Naive thymus-derived CD8-positive, alpha-beta T cell (primary cell): ENCODE data around the gene SP140. TPM values are rescaled to one million over a fixed set of nuclear protein-coding genes. Genes with fewer than 3 reads are reported as not detected.
A peak's percentile ranks its signal among the peaks of the same experiment; 100 is the strongest.

Experiments
- ATAC-seq, 2 donors: fragments of 150-1000 bp; cut with Tn5 transposase in 1 of 2; sonication (Bioruptor Pico), chemical (Tn5 transposase) in 1 of 2; 1 replicate in 1 of 2; 2 replicates in 1 of 2; pipeline ENCODE4 v1.10.0; 2021; ENCODE audit warnings: mild to moderate bottlenecking in 2 of 2, moderate library complexity in 2 of 2
- POLR2A ChIA-PET: fragments of 350-600 bp; sonication (Branson Sonifier 250); formaldehyde crosslinking; loops from one replicate; lab custom pipeline; 2021; ENCODE audit warnings: antibody characterized with exemption; lab: Charles Lee
- DNase-seq, 10 donors: peaks; one replicate each; pipeline versions ENCODE4 v3.0.0 to v3.0.0-alpha.2; 2020 to 2022
- H3K27ac Mint-ChIP-seq, 10 donors: one replicate each; pipeline ENCODE4 v1.8.0; 2020 to 2022; ENCODE audit warnings: mild to moderate bottlenecking in 10 of 10, mixed read lengths in 10 of 10, moderate library complexity in 4 of 10, inconsistent platforms in 1 of 10
- H3K27me3 Mint-ChIP-seq, 5 donors: one replicate each; pipeline ENCODE4 v1.8.0; 2021 to 2022; ENCODE audit warnings: mixed read lengths in 5 of 5
- H3K36me3 Mint-ChIP-seq, 3 donors: one replicate each; pipeline ENCODE4 v1.8.0; 2020 to 2022; ENCODE audit warnings: mixed read lengths in 3 of 3, mild to moderate bottlenecking in 2 of 3, inconsistent platforms in 1 of 3
- H3K4me1 Mint-ChIP-seq, 4 donors: one replicate each; pipeline ENCODE4 v1.8.0; 2021 to 2022; ENCODE audit warnings: mixed read lengths in 4 of 4
- H3K4me3 Mint-ChIP-seq, 10 donors: one replicate each; pipeline ENCODE4 v1.8.0; 2020 to 2022; ENCODE audit warnings: mild to moderate bottlenecking in 10 of 10, mixed read lengths in 10 of 10, moderate library complexity in 6 of 10, inconsistent platforms in 1 of 10
- H3K9me3 Mint-ChIP-seq, 9 donors: one replicate each; pipeline ENCODE4 v1.8.0; 2020 to 2022; ENCODE audit warnings: mixed read lengths in 9 of 9, mild to moderate bottlenecking in 3 of 9, inconsistent platforms in 1 of 9, moderate library complexity in 1 of 9
- polyA plus RNA-seq, 3 donors: library from polyadenylated mRNA; unstranded; fragments of 300-500 nt; fragmentation: Illumina TruSeq; gene quantifications; one replicate each; pipeline ENCODE4 v1.2.3, GENCODE V29; 2021
- total RNA-seq, 8 experiments: library from RNA in 2 of 8; stranded (reverse) in 2 of 8; gene quantifications; one replicate each; pipeline ENCODE4 v1.2.3 and lab custom pipeline; 2021 to 2026

Gene SP140
- total RNA-seq (10 to 100 TPM; 23.1 to 27.5 TPM), polyA plus RNA-seq (10 to 100 TPM in 2 of 3 donors, 1 to 10 TPM in 1; 7.5 to 14.8 (median 10.4) TPM), total RNA-seq (lab: John Stamatoyannopoulos, UW) (20.7 to 51.7 (median 24.3) reads per million in 6 experiments)

GRCh38 chr2:230225486-230225885 is at the start of gene SP140:
SP140 (plus strand) TSS chr2:230225736; CDS start chr2:230225845, 109 bp downstream.
- POLR2A ChIA-PET: interaction anchor here (0.8 to 1.0 kb wide), 3 partner anchors 18 to 185 kb away, joined by 3 read pairs; no protein-coding TSS in a partner anchor
- DNase-seq (peak; percentile 25 to 83 (median 66)), ATAC-seq (peak; percentile 87 to 92)
- H3K27ac Mint-ChIP-seq: peak within 1 kb of the TSS; percentile 91 to 99 (median 96)
- H3K4me3 Mint-ChIP-seq: peak within 1 kb of the TSS; percentile 75 to 96 (median 86)
- H3K36me3 Mint-ChIP-seq: peaks cover 6 to 12% (median 8%) of the 10 kb centered on the region in 3 donors
- H3K9me3 Mint-ChIP-seq: peaks cover 0 to 13% (median 3%) of the 10 kb centered on the region in 9 donors
- H3K27me3 Mint-ChIP-seq: no peaks in the 10 kb centered on the region
- H3K4me1 Mint-ChIP-seq: peaks cover 20 to 87% (median 46%) of the 10 kb centered on the region in 4 donors

GRCh38 chr2:230176996-230177395 is 48.5 kb upstream of the SP140 start:
- Mint-ChIP-seq H3K27ac (peak overlapping the region in 9 of 10 donors; percentile 21 to 90 (median 54)), H3K4me3 (no peak overlapping the region), H3K4me1 (peaks cover 0 to 10% (median 3%) of the 10 kb centered on the region in 4 donors), H3K27me3 (no peaks in the 10 kb centered on the region), H3K9me3 (no peaks in the 10 kb centered on the region), H3K36me3 (peaks cover 6 to 99% (median 65%) of the 10 kb centered on the region in 3 donors)
- no peak for DNase-seq
- POLR2A ChIA-PET: no interaction called here
- no peak for ATAC-seq

DNA sequence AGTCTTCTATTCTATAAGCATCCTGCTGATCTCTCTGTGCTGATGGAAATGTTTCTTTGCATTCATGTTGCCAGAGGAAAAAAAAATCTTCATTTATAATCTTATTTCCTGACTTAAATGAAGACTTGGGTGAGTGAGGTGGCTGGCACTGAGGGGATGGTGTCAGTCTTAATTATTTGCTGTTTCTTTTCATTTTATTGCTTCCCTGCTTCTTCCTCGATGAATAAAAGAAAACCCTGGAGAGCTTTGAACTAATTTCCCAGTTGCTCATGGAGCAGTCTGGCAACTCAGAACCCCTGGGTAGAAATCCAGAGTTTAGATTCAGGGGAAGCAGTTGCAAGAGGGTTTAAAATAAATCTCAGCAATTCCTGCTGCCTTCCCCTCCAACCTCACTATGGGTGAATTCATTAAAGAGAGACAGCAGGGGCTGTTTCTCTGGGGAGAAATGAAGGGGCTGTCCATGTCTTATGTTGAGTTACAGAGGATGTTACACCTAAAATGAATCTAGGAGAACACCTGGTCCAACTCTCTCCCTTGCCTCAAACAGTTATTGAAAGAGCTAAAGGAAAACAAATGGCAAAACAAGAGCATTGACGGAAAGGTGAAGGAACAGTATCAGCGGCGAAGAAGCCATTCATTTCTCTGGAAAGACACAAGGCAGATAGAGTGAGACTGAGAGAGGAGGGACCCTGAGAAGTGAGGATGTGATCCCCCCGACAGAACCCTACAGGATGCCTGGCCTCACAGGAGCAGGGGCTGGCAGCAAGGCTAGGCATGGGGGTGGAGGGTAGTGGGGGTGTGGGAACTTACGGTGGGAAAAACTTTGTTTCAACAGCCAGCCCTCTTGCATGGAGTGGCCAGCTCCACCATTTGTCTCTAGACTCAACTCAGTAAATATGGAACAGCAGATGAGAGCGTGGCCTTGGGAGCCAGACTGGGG is 46.7 kb upstream of the SP140 start:
- DNase-seq: no peak
- Mint-ChIP-seq H3K9me3 (no peaks in the 10 kb centered on the region), H3K36me3 (peaks cover 19 to 100% (median 71%) of the 10 kb centered on the region in 3 donors), H3K4me3 (no peak overlapping the region), H3K27ac (peak overlapping the region; percentile 4 to 90 (median 48)), H3K27me3 (no peaks in the 10 kb centered on the region), H3K4me1 (peaks cover 0 to 10% (median 3%) of the 10 kb centered on the region in 4 donors)
- POLR2A ChIA-PET: no interaction called here
- ATAC-seq: no peak

- DNase-seq (no peak), ATAC-seq (no peak)
- no peaks in the 10 kb centered on the region for H3K27me3 Mint-ChIP-seq
- no peaks in the 10 kb centered on the region for H3K9me3 Mint-ChIP-seq
- POLR2A ChIA-PET: interaction anchor here (0.7 kb wide), 1 partner anchor 580 kb away, joined by 3 read pairs; no protein-coding TSS in a partner anchor
- H3K4me3 Mint-ChIP-seq: no peak overlapping the region
- peaks cover 0 to 10% (median 3%) of the 10 kb centered on the region in 4 donors for H3K4me1 Mint-ChIP-seq
- peak overlapping the region in 6 of 10 donors; percentile 7 to 75 (median 60) for H3K27ac Mint-ChIP-seq
- H3K36me3 Mint-ChIP-seq: peaks cover 22 to 100% (median 75%) of the 10 kb centered on the region in 3 donors
These were observed 45.6 kb upstream of the SP140 start for GRCh38 chr2:230179907-230180306.

GRCh38 chr2:230181195-230181594 is 44.3 kb upstream of the SP140 start:
- peak overlapping the region in 4 of 10 donors; percentile 3 to 73 (median 30) for H3K27ac Mint-ChIP-seq
- peaks cover 0 to 12% (median 9%) of the 10 kb centered on the region in 4 donors for H3K4me1 Mint-ChIP-seq
- no peaks in the 10 kb centered on the region for H3K9me3 Mint-ChIP-seq
- ATAC-seq (no peak), DNase-seq (no peak)
- no peaks in the 10 kb centered on the region for H3K27me3 Mint-ChIP-seq
- H3K36me3 Mint-ChIP-seq: peaks cover 32 to 98% (median 74%) of the 10 kb centered on the region in 3 donors
- POLR2A ChIA-PET: no interaction called here
- no peak overlapping the region for H3K4me3 Mint-ChIP-seq

DNA sequence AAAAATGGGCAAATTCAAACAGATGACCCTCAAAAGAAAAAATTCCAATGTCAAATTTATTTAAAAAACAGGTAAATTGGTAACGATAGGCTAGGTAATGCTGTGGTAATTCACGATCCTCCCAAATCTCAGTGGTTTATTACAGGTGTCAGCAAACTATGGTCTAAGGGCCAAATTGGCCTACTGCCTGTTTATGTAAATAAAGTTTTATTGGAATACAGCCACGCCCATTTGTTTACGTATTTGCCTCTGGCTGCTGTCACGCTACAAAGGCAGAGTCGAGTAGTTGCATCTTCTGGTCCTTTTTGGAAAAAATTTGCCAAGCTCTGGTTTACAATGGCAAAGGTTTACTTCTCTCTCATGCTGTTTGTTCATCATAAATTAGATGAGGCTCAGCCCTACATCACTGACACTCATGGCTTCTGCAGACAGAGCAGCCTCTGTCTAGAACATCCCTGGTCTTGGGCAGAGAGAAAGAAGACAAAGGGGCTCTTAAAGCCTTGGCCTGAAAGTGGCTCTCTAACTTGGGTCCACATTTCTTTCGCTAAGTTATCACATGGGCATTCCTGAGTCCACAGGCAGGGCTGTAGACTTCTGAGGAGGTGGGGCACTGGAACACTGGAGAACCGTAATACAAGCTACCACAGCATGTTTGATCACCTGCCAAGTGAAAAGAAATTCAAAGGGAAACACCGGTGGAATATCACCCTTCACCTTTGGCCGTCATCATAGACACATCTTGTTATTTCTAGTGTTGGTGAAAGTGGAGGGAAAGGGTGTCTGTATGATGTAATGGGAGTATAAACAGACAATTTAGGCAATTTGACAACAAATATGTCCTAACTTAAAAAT is 40.6 kb upstream of the SP140 start:
- H3K9me3 Mint-ChIP-seq: peaks cover 0 to 5% (median 0%) of the 10 kb centered on the region in 9 donors

DNA sequence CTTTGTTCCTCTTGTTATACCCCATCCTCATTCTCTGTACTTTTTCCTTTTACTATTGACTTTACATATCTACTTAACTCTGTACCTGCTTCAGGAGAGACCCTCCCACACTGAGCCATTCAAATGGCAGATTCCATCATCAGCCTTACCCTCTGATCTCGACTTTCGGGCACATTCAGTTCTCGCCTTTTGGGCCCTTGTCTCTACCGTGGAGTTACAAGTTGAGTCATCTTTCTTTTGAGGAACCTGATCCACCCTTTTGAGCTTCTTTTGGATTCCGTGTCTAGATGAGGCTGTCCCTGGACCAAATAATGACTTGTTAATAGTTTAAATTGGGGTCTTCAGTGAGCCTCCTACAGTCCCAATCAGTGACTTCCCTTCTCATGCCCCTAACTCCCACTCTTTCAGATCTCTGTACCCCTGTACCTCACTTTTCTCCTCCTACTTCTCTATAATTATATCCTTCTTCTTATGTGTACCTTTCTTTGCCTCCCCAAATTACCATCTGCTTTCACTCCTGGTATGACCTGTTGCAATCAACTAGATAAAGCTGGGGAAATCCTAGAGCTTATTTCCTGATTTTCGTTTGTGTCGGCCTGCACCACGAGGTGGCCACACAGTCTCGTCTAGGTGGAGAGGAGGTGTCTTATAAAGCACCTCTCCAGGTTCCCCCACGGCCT is 23.0 kb upstream of the SP140 start:
- peaks cover 31 to 85% (median 84%) of the 10 kb centered on the region in 3 donors for H3K36me3 Mint-ChIP-seq
- H3K27ac Mint-ChIP-seq: peak overlapping the region in 9 of 10 donors; percentile 1 to 84 (median 43)
- POLR2A ChIA-PET: no interaction called here
- H3K4me3 Mint-ChIP-seq: peak overlapping the region in 2 of 10 donors; percentile 5 to 24
- DNase-seq (no peak), ATAC-seq (no peak)
- H3K4me1 Mint-ChIP-seq: peaks cover 13 to 36% (median 15%) of the 10 kb centered on the region in 4 donors
- H3K27me3 Mint-ChIP-seq: no peaks in the 10 kb centered on the region
- H3K9me3 Mint-ChIP-seq: peaks cover 0 to 4% (median 0%) of the 10 kb centered on the region in 9 donors

More for the DNA sequence above, 40.6 kb upstream of the SP140 start:
- POLR2A ChIA-PET: no interaction called here
- DNase-seq: no peak
- no peak for ATAC-seq
- H3K4me3 Mint-ChIP-seq: no peak overlapping the region
- peaks cover 28 to 77% (median 67%) of the 10 kb centered on the region in 3 donors for H3K36me3 Mint-ChIP-seq
- no peaks in the 10 kb centered on the region for H3K27me3 Mint-ChIP-seq
- H3K27ac Mint-ChIP-seq: peak overlapping the region in 9 of 10 donors; percentile 8 to 65 (median 42)
- H3K4me1 Mint-ChIP-seq: peaks cover 1 to 11% (median 8%) of the 10 kb centered on the region in 4 donors

- peaks cover 31 to 79% (median 78%) of the 10 kb centered on the region in 3 donors for H3K36me3 Mint-ChIP-seq
- peak overlapping the region in 7 of 10 donors; percentile 1 to 84 (median 50) for H3K27ac Mint-ChIP-seq
- no peak for DNase-seq
- H3K4me3 Mint-ChIP-seq: peak overlapping the region in 1 of 10 donors; percentile 5
- POLR2A ChIA-PET: no interaction called here
- no peak for ATAC-seq
- H3K27me3 Mint-ChIP-seq: no peaks in the 10 kb centered on the region
- H3K4me1 Mint-ChIP-seq: peaks cover 13 to 36% (median 15%) of the 10 kb centered on the region in 4 donors
- no peaks in the 10 kb centered on the region for H3K9me3 Mint-ChIP-seq
These were observed 22.3 kb upstream of the SP140 start for GRCh38 chr2:230203110-230203676.

GRCh38 chr2:230205034-230205433 is 20.5 kb upstream of the SP140 start:
- no peaks in the 10 kb centered on the region for H3K27me3 Mint-ChIP-seq
- H3K9me3 Mint-ChIP-seq: no peaks in the 10 kb centered on the region
- ATAC-seq: peak in 1 of 2 donors; percentile 46
- POLR2A ChIA-PET: no interaction called here
- no peak for DNase-seq
- H3K36me3 Mint-ChIP-seq: peaks cover 31 to 62% (median 61%) of the 10 kb centered on the region in 3 donors
- H3K4me1 Mint-ChIP-seq: peaks cover 13 to 36% (median 15%) of the 10 kb centered on the region in 4 donors
- peak overlapping the region in 8 of 10 donors; percentile 6 to 83 (median 41) for H3K27ac Mint-ChIP-seq
- peak overlapping the region in 1 of 10 donors; percentile 40 for H3K4me3 Mint-ChIP-seq

DNA sequence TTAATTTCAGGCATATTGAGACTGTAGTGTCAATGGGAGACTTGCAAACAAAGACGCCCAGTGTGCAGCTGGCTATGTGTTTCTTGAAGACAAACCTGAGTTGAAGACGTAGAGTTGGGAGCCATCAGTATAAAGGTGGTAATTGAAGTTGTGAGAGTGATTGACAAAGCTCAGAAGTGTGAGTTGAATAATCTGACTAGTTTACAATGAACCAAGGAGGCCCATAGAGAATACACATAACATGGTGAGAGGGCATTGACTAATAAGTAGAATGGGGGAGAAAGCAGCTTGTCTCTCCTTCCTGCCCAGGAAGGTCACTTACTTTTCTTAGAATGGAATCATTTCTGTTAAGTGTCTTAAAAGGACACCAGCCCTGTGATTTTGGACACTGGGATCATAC is 19.8 kb upstream of the SP140 start:
- ATAC-seq (no peak), DNase-seq (no peak)
- POLR2A ChIA-PET: no interaction called here
- Mint-ChIP-seq H3K4me3 (no peak overlapping the region), H3K9me3 (no peaks in the 10 kb centered on the region), H3K27ac (peak overlapping the region in 5 of 10 donors; percentile 4 to 83 (median 47)), H3K27me3 (no peaks in the 10 kb centered on the region), H3K4me1 (peaks cover 13 to 36% (median 15%) of the 10 kb centered on the region in 4 donors), H3K36me3 (peaks cover 31 to 55% (median 54%) of the 10 kb centered on the region in 3 donors)

- H3K9me3 Mint-ChIP-seq: no peaks in the 10 kb centered on the region
- no peak for DNase-seq
- no peak overlapping the region for H3K4me3 Mint-ChIP-seq
- no peak overlapping the region for H3K27ac Mint-ChIP-seq
- peaks cover 14 to 40% (median 20%) of the 10 kb centered on the region in 4 donors for H3K4me1 Mint-ChIP-seq
- no peak for ATAC-seq
- H3K27me3 Mint-ChIP-seq: no peaks in the 10 kb centered on the region
- H3K36me3 Mint-ChIP-seq: peaks cover 25 to 46% (median 28%) of the 10 kb centered on the region in 3 donors
- POLR2A ChIA-PET: no interaction called here
These were observed 17.0 kb upstream of the SP140 start for GRCh38 chr2:230208576-230208975.
